Neural progenitor cell (in vitro differentiated cells): ENCODE data around the gene PDE8B. TPM values are rescaled to one million over a fixed set of nuclear protein-coding genes. Genes with fewer than 3 reads are reported as not detected.

ENCODE experiments used
- DNase-seq: peaks from one replicate; pipeline ENCODE4 v3.0.0-alpha.2; 2016; ENCODE audit warnings: low spot score
- H2AFZ ChIP-seq: fragments of 200-600 bp; sonication (generic); replicated peaks from 2 replicates; pipeline ENCODE4 v1.6.1; 2016; ENCODE audit warnings: antibody characterized with exemption
- H3F3A ChIP-seq: fragments of 200-600 bp; sonication (generic); 2 replicates; pipeline ENCODE4 v1.6.1; 2016; ENCODE audit warnings: antibody characterized with exemption, low read depth
- H3K27ac ChIP-seq: fragments of 200-600 bp; sonication (generic); 2 replicates; pipeline ENCODE4 v1.5.1; 2016; ENCODE audit warnings: mild to moderate bottlenecking
- H3K27me3 ChIP-seq: fragments of 200-600 bp; sonication (generic); 2 replicates; pipeline ENCODE4 v1.6.1; 2016; ENCODE audit warnings: mild to moderate bottlenecking, moderate library complexity
- H3K36me3 ChIP-seq: fragments of 200-600 bp; sonication (generic); 2 replicates; pipeline ENCODE4 v1.5.1; 2016
- H3K4me1 ChIP-seq: fragments of 200-600 bp; sonication (generic); 2 replicates; pipeline ENCODE4 v1.6.1; 2016; ENCODE audit warnings: mixed run types
- H3K4me2 ChIP-seq: fragments of 200-600 bp; sonication (generic); 2 replicates; pipeline ENCODE4 v1.6.1; 2016
- H3K4me3 ChIP-seq: fragments of 200-600 bp; sonication (generic); 2 replicates; pipeline ENCODE4 v1.5.1; 2016
- H3K79me2 ChIP-seq: fragments of 200-600 bp; sonication (generic); 2 replicates; pipeline ENCODE4 v1.6.1; 2016; ENCODE audit warnings: low read depth
- H3K9ac ChIP-seq: fragments of 200-600 bp; sonication (generic); 2 replicates; pipeline ENCODE4 v1.6.1; 2016
- H3K9me3 ChIP-seq: fragments of 200-600 bp; sonication (generic); 2 replicates; pipeline ENCODE4 v1.5.1; 2016; ENCODE audit warnings: low read depth
- H4K20me1 ChIP-seq: fragments of 200-600 bp; sonication (generic); 2 replicates; pipeline ENCODE4 v1.6.1; 2016; ENCODE audit warnings: low read depth
- H3K27ac Mint-ChIP-seq: 3 replicates; pipeline ENCODE4 v1.8.0; 2021; ENCODE audit warnings: mixed read lengths
- H3K27me3 Mint-ChIP-seq: 2 replicates; pipeline ENCODE4 v1.8.0; 2022; ENCODE audit warnings: low read depth, mild to moderate bottlenecking, inconsistent platforms, moderate library complexity, mixed read lengths; ENCODE audit not compliant: insufficient read depth
- H3K36me3 Mint-ChIP-seq: 3 replicates; pipeline ENCODE4 v1.8.0; 2021; ENCODE audit warnings: mixed read lengths
- H3K4me1 Mint-ChIP-seq: 3 replicates; pipeline ENCODE4 v1.8.0; 2021; ENCODE audit warnings: mixed read lengths
- H3K4me3 Mint-ChIP-seq: 3 replicates; pipeline ENCODE4 v1.8.0; 2021; ENCODE audit warnings: mild to moderate bottlenecking, moderate library complexity, mixed read lengths
- H3K9me3 Mint-ChIP-seq: 3 replicates; pipeline ENCODE4 v1.8.0; 2020; ENCODE audit warnings: mixed read lengths
- EZH2 ChIP-seq: fragments of 200-600 bp; sonication (generic); IDR thresholded peaks from 2 replicates; pipeline ENCODE4 v1.6.1; 2017; ENCODE audit warnings: antibody characterized with exemption, mild to moderate bottlenecking, moderate library complexity
- EZH2phosphoT487 ChIP-seq: fragments of 200-600 bp; sonication (generic); IDR thresholded peaks from 2 replicates; pipeline ENCODE4 v1.6.1; 2017; ENCODE audit warnings: antibody characterized with exemption
- total RNA-seq: library from RNA; depleted of rRNA; stranded (reverse); fragments of >200 nt; gene quantifications from 2 replicates; pipeline ENCODE4 v1.2.3, GENCODE V29; 2015; ENCODE audit warnings: low replicate concordance
- TF ChIP-seq, protein P1 (sequence below): fragments of 200-600 bp; sonication (generic); IDR thresholded peaks from 2 replicates; pipeline ENCODE4 v1.5.1; 2017; ENCODE audit warnings: antibody characterized with exemption, mild to moderate bottlenecking

PDE8B gene
- total RNA-seq, 1 donor from 2014 or later: 4.3 TPM

DNA sequence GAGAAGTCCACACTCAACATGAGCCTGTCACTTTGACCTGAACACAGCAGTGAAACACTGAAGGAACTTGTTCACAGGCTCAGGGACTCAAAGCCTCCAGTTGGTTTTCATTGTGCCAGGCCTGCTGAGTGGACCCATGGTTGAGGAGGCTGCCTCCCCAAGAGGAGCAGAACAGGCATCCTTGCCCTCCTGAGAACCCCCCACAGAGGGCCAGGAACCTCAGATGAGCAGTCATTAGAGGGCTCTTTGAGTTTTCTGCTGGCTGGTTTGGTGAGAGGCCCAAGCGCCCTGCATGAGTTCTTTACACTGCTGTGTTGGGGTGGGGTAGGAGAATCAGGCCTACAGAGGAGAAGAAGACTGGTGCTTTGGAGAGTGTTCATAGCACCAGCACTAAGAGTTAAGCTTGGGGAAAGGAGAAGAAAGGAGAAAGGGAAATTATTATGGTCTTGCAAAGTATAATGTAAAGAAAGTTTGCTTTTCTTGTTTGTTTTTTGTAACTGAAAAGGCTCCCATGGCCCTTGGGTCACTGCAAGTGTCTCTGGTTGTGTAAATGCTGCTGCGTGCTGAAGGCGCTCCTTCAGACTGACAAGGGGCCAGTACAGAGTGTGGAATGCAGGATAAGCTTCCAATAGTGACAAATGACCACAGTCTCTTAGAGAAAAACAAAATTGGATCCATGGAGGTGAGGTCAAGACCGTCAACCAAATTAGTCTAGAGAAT lies 100.2 kb downstream of the PDE8B start:
- TF ChIP-seq, protein P1, sequence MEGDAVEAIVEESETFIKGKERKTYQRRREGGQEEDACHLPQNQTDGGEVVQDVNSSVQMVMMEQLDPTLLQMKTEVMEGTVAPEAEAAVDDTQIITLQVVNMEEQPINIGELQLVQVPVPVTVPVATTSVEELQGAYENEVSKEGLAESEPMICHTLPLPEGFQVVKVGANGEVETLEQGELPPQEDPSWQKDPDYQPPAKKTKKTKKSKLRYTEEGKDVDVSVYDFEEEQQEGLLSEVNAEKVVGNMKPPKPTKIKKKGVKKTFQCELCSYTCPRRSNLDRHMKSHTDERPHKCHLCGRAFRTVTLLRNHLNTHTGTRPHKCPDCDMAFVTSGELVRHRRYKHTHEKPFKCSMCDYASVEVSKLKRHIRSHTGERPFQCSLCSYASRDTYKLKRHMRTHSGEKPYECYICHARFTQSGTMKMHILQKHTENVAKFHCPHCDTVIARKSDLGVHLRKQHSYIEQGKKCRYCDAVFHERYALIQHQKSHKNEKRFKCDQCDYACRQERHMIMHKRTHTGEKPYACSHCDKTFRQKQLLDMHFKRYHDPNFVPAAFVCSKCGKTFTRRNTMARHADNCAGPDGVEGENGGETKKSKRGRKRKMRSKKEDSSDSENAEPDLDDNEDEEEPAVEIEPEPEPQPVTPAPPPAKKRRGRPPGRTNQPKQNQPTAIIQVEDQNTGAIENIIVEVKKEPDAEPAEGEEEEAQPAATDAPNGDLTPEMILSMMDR: no peak
- TF ChIP-seq EZH2phosphoT487 (no peak), EZH2 (no peak)
- Histone ChIP-seq H3K4me2 (no peak overlapping the region), H3K79me2 (no peaks in the 10 kb centered on the region), H3F3A (no peaks in the 10 kb centered on the region), H3K36me3 (no peaks in the 10 kb centered on the region), H4K20me1 (no peaks in the 10 kb centered on the region), H3K27me3 (no peaks in the 10 kb centered on the region), H3K27ac (no peak overlapping the region), H2AFZ (no peak overlapping the region), H3K9me3 (no peaks in the 10 kb centered on the region), H3K9ac (no peak overlapping the region), H3K4me3 (no peak overlapping the region), H3K4me1 (no peaks in the 10 kb centered on the region)
- no peaks in the 10 kb centered on the region for H3K9me3 Mint-ChIP-seq
- H3K27ac Mint-ChIP-seq: no peak overlapping the region
- H3K4me3 Mint-ChIP-seq: no peak overlapping the region
- DNase-seq: no peak
- H3K36me3 Mint-ChIP-seq: no peaks in the 10 kb centered on the region
- H3K4me1 Mint-ChIP-seq: peaks cover 26% of the 10 kb centered on the region
- peaks cover 4% of the 10 kb centered on the region for H3K27me3 Mint-ChIP-seq

DNA sequence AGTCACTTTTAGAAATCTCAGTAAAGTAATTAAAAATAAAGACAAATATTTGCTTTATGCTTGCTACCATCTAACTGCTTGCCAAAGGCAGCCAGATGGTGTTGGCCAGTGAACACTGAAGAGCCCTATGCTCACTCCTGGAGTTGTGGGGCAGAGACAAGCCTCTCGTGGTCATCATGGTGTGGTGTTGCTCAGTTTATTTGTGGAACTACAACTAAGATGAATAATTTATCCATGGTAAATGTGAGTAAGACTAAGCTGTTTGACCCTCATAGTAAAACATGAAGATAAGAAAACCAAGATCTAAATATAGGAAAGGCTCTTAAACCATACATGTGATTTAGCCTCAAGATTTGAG lies 100.7 kb downstream of the PDE8B start:
- Histone ChIP-seq H3K79me2 (no peaks in the 10 kb centered on the region), H3K9me3 (no peaks in the 10 kb centered on the region), H3K27ac (no peak overlapping the region), H4K20me1 (no peaks in the 10 kb centered on the region), H3K36me3 (no peaks in the 10 kb centered on the region), H3F3A (no peaks in the 10 kb centered on the region), H3K9ac (no peak overlapping the region), H3K4me3 (no peak overlapping the region), H3K27me3 (no peaks in the 10 kb centered on the region), H2AFZ (no peak overlapping the region), H3K4me1 (no peaks in the 10 kb centered on the region), H3K4me2 (no peak overlapping the region)
- DNase-seq: no peak
- TF ChIP-seq EZH2: no peak
- TF ChIP-seq EZH2phosphoT487: no peak
- TF ChIP-seq, protein P1: no peak
- H3K36me3 Mint-ChIP-seq: no peaks in the 10 kb centered on the region
- H3K4me3 Mint-ChIP-seq: no peak overlapping the region
- H3K4me1 Mint-ChIP-seq: peaks cover 20% of the 10 kb centered on the region
- no peaks in the 10 kb centered on the region for H3K9me3 Mint-ChIP-seq
- no peak overlapping the region for H3K27ac Mint-ChIP-seq
- H3K27me3 Mint-ChIP-seq: peaks cover 2% of the 10 kb centered on the region

DNA sequence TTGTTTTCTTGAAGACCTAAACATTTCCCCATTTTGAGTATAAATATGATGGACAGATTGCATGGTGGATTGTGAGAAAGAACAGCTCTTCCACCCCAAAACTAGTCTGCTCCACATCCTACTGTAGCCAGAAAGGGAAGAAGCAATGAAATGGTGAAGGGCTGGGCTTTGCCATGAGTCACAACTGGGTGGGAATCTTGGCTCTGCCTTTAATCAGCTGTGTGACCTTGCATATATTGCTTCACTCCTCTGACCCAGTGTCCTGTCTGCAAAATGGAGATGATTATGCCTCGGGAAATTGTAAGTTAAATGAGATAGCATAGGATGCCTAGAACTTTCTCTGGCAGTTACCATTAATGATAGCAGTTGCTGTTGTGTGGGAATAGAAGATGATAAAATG lies 101.9 kb downstream of the PDE8B start:
- Histone ChIP-seq H4K20me1 (no peaks in the 10 kb centered on the region), H3K4me3 (no peak overlapping the region), H3K4me2 (no peak overlapping the region), H3K27ac (no peak overlapping the region), H2AFZ (no peak overlapping the region), H3K79me2 (no peaks in the 10 kb centered on the region), H3F3A (no peaks in the 10 kb centered on the region), H3K9ac (no peak overlapping the region), H3K27me3 (no peaks in the 10 kb centered on the region), H3K36me3 (no peaks in the 10 kb centered on the region), H3K4me1 (no peaks in the 10 kb centered on the region), H3K9me3 (no peaks in the 10 kb centered on the region)
- Mint-ChIP-seq H3K27me3 (peaks cover 2% of the 10 kb centered on the region), H3K36me3 (no peaks in the 10 kb centered on the region), H3K9me3 (no peaks in the 10 kb centered on the region), H3K27ac (no peak overlapping the region), H3K4me3 (no peak overlapping the region), H3K4me1 (peaks cover 10% of the 10 kb centered on the region)
- no peak for TF ChIP-seq EZH2phosphoT487
- TF ChIP-seq, protein P1: no peak
- no peak for TF ChIP-seq EZH2
- DNase-seq: no peak
